GM12878 (cell line): Measurements from ENCODE around the gene NET1. TPM values are rescaled to one million over a fixed set of nuclear protein-coding genes. Genes with fewer than 3 reads are reported as not detected.

Experiments used
- ATAC-seq: fragments of 200-7000 bp; cut with Tn5 transposase; 3 replicates; pipeline ENCODE4 v1.9.1; 2020; ENCODE audit warnings: mild to moderate bottlenecking, moderate library complexity
- BruUV-seq: library from RNA; stranded (reverse); fragments of 400-500 nt; replicated peaks from 2 replicates; lab custom pipeline; 2021; lab: Mats Ljungman, UMichigan
- CTCF ChIA-PET: fragments of 300-600 bp; sonication (Branson Sonifier 250); formaldehyde crosslinking; extraction: SDS; loops from one replicate; lab custom pipeline; 2021; ENCODE audit warnings: inconsistent platforms; lab: Yijun Ruan, JAX
- POLR2A ChIA-PET: fragments of 350-600 bp; formaldehyde crosslinking; extraction: SDS; loops from one replicate; lab custom pipeline; 2021; ENCODE audit warnings: inconsistent platforms; lab: Charles Lee
- RAD21 ChIA-PET: fragments of 300-600 bp; sonication (Branson Sonifier 250); formaldehyde crosslinking; loops from one replicate; lab custom pipeline; 2023; ENCODE audit warnings: antibody characterized with exemption; ENCODE audit not compliant: unreplicated experiment; lab: Charles Lee
- SMC1A ChIA-PET: fragments of 300-600 bp; sonication (Branson Sonifier 250); formaldehyde crosslinking; loops from one replicate; lab custom pipeline; 2023; ENCODE audit not compliant: unreplicated experiment, uncharacterized antibody; lab: Charles Lee
- DNase-seq: peaks from one replicate; pipeline ENCODE4 v3.0.0-alpha.2; 2011; ENCODE audit warnings: low read depth, low spot score
- FAIRE-seq: peaks from 3 replicates; lab custom pipeline; 2011; peaks lifted over from hg19 to GRCh38; lab: Jason Lieb, UNC
- H2AFZ ChIP-seq: 2 replicates; pipeline ENCODE4 v1.6.0; 2011; ENCODE audit warnings: low read depth, low read length, control low read depth; ENCODE audit not compliant: control insufficient read depth
- H3K27ac ChIP-seq: 2 replicates; pipeline ENCODE4 v1.5.1; 2011; ENCODE audit warnings: control low read depth; ENCODE audit not compliant: control insufficient read depth, insufficient read depth
- H3K27me3 ChIP-seq, 2 experiments: replicated peaks in 1 of 2; 2 replicates each; pipeline versions ENCODE4 v1.6.0 to v1.6.1; 2011; ENCODE audit warnings: low read length in 1 of 2; ENCODE audit not compliant: control insufficient read depth in 2 of 2, insufficient read depth in 2 of 2
- H3K36me3 ChIP-seq, 2 experiments: 2 replicates each; pipeline ENCODE4 v1.5.1; 2011; ENCODE audit warnings: low read length in 1 of 2; ENCODE audit not compliant: control insufficient read depth in 2 of 2, insufficient read depth in 2 of 2
- H3K4me1 ChIP-seq: 2 replicates; pipeline ENCODE4 v1.6.1; 2011; ENCODE audit warnings: mild to moderate bottlenecking, low read length, moderate library complexity, mixed read lengths; ENCODE audit not compliant: control insufficient read depth, insufficient read depth
- H3K4me2 ChIP-seq: 2 replicates; pipeline ENCODE4 v1.6.0; 2011; ENCODE audit warnings: control low read depth; ENCODE audit not compliant: control insufficient read depth, insufficient read depth
- H3K4me3 ChIP-seq: fragments of 200-600 bp; sonication (generic); 2 replicates; pipeline ENCODE4 v1.5.1; 2016
- H3K79me2 ChIP-seq: 2 replicates; pipeline ENCODE4 v1.6.0; 2011; ENCODE audit warnings: low read length; ENCODE audit not compliant: control insufficient read depth, insufficient read depth
- H3K9ac ChIP-seq: 2 replicates; pipeline ENCODE4 v1.8.0; 2011; ENCODE audit warnings: low read length, control low read depth, mixed read lengths; ENCODE audit not compliant: control insufficient read depth, insufficient read depth
- H3K9me3 ChIP-seq: replicated peaks from 3 replicates; pipeline ENCODE4 v1.5.1; 2011; ENCODE audit warnings: mild to moderate bottlenecking, low read length; ENCODE audit not compliant: control insufficient read depth, insufficient read depth
- H4K20me1 ChIP-seq: 2 replicates; pipeline ENCODE4 v1.6.0; 2011; ENCODE audit not compliant: control insufficient read depth, insufficient read depth
- EED ChIP-seq: sonication (generic); IDR thresholded peaks from 2 replicates; pipeline ENCODE4 v1.6.1; 2016; ENCODE audit warnings: antibody characterized with exemption, low read depth
- GATAD2B ChIP-seq: fragments of 450-650 bp; conservative IDR thresholded peaks from 2 replicates; pipeline ENCODE4 v1.6.1; 2017; ENCODE audit warnings: low read depth, mild to moderate bottlenecking, moderate library complexity
- HDAC2 ChIP-seq: fragments of 200-600 bp; sonication (generic); IDR thresholded peaks from 2 replicates; pipeline ENCODE4 v1.6.1; 2017
- HDAC6 ChIP-seq: fragments of 200-600 bp; sonication (generic); IDR thresholded peaks from one replicate; pipeline ENCODE4 v1.8.0; 2017; ENCODE audit warnings: antibody characterized with exemption; ENCODE audit not compliant: unreplicated experiment
- KDM1A ChIP-seq: fragments of 200-600 bp; sonication (generic); IDR thresholded peaks from 2 replicates; pipeline ENCODE4 v1.6.1; 2016; ENCODE audit warnings: borderline replicate concordance
- MTA3 ChIP-seq: IDR thresholded peaks from 2 replicates; pipeline ENCODE4 v1.6.1; 2012; ENCODE audit warnings: low read length, inconsistent platforms, borderline replicate concordance
- NR2F1 ChIP-seq: fragments of 450-650 bp; conservative IDR thresholded peaks from 2 replicates; pipeline ENCODE4 v1.6.1; 2017; ENCODE audit warnings: mild to moderate bottlenecking
- PAX5 ChIP-seq: IDR thresholded peaks from 2 replicates; pipeline ENCODE4 v1.6.1; 2011; ENCODE audit warnings: low read depth, low read length, borderline replicate concordance
- POLR2AphosphoS5 ChIP-seq: IDR thresholded peaks from 2 replicates; pipeline ENCODE4 v1.6.1; 2011; ENCODE audit warnings: mild to moderate bottlenecking, low read length, inconsistent platforms
- SMAD1 ChIP-seq: fragments of 450-650 bp; IDR thresholded peaks from 2 replicates; pipeline ENCODE4 v1.6.1; 2018; ENCODE audit warnings: mild to moderate bottlenecking, low read depth; ENCODE audit not compliant: partially characterized antibody
- SP1 ChIP-seq: IDR thresholded peaks from one replicate; pipeline ENCODE4 v1.6.1; 2011; ENCODE audit warnings: low read depth, low read length
- TBL1XR1 ChIP-seq: IDR thresholded peaks from 2 replicates; pipeline ENCODE4 v1.6.1; 2012; ENCODE audit warnings: low read depth, low read length, improper control_type of control experiment
- USF2 ChIP-seq: IDR thresholded peaks from 2 replicates; pipeline ENCODE4 v1.6.1; 2011; ENCODE audit warnings: low read depth, low read length, improper control_type of control experiment, borderline replicate concordance
- ZZZ3 ChIP-seq: IDR thresholded peaks from 2 replicates; pipeline ENCODE4 v1.6.1; 2011; ENCODE audit warnings: low read depth; ENCODE audit not compliant: control insufficient read depth, insufficient read length
- WGBS: methylation state at CpG from one replicate; pipeline ENCODE4 v1.1.6; 2016; ENCODE audit warnings: low lambda C conversion rate; ENCODE audit not compliant: insufficient replicate concordance, insufficient coverage; ENCODE audit errors: missing lambda C conversion rate; 5-methylcytosine and 5-hydroxymethylcytosine counted together
- in situ Hi-C: fragments of 300-500 bp; cut with MboI; formaldehyde crosslinking; loops from 9 replicates; pipeline ENCODE4 v1.14.3; 2018; ENCODE audit warnings: mixed read lengths
- intact Hi-C: fragments of 100-400 bp; cut with micrococcal nuclease; formaldehyde crosslinking; loops from one replicate; pipeline ENCODE4 v1.14.2; 2022; ENCODE audit not compliant: unreplicated experiment
- polyA plus RNA-seq, 11 experiments: library from polyadenylated mRNA; depleted of rRNA in 4 of 11; unstranded in 6 of 11; stranded (reverse) in 5 of 11; fragments of >200 nt; fragmentation: Nextera tagmentation in 4 of 11; fragmentation: Illumina TruSeq in 1 of 11; extraction: Ambion mirVana in 4 of 11; extraction: Trizol in 1 of 11; gene quantifications; 1 replicate in 1 of 11; 2 replicates in 10 of 11; pipeline versions ENCODE4 v1.2.1 to v1.2.3, GENCODE V29; 2011 to 2016; ENCODE audit warnings: inconsistent platforms in 2 of 11, missing spikeins in 2 of 11, low read depth in 1 of 11
- total RNA-seq, 4 experiments: library from RNA; depleted of rRNA in 3 of 4; stranded (reverse); fragments of >200 nt in 3 of 4; fragmentation: Illumina TruSeq in 1 of 4; extraction: Trizol in 1 of 4; gene quantifications; 2 replicates each; pipeline versions ENCODE4 v1.2.1 to v1.2.3, GENCODE V29; 2013 to 2021

The NET1 gene
- total and polyA plus RNA-seq, 10 of the 15 experiments (the other 5 are each of a cell fraction or from before 2014, with no cell fraction given) = 6.5 to 22.7 (median 18.4) TPM

DNA sequence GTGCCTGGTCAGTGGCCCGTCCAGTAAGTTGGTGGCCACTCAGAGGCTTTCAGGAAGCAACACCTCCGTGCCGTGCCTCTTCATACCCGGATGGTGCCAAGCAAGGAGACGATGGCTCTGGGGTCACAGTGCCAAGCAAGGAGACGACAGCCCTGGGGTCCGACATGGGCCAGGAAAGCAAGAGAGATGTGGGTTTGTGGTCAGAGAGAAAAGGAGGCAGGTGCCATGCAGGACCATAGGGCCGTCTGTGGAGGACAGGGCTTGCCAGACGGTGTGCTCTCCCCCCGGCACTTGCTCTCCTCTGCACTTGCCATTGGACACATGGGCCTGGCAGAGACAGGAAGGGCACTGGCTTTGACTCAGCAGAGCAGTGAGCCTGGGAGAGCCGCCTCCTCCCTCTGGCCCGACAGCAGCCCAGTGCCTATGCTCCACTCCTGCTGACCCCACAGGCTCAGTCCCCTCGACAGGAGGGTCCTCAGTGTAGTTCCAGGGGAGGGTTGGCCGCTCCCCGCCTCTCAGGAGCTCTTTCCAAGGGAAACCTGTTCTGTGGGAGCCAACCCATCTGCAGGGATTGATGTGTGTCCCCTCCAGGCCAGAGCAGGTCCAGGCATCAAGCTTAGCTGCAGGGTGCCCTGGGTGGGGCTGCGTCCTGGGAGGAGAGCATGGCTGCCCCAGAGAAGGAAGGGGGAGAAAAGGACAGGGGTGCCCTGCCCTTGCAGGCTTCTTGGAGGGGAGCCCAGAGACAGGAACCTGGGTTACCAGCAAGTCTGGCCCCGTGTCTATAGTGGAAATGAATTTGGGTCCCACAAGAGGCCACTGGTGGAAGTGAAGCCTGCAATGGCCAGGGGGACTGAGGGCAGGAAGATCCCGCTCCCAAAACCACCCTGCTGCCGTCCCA, 94.6 kb downstream of the NET1 start:
- in situ Hi-C loops = no loop called here

GRCh38 chr10:5507649-5508131, 95.3 kb downstream of the NET1 start:
- intact Hi-C loops = no loop called here
- Histone ChIP-seq H3K4me1 (no peaks in the 10 kb centered on the region), H3K4me3 (no peak overlapping the region), H3K9me3 (no peaks in the 10 kb centered on the region), H3K79me2 (no peaks in the 10 kb centered on the region), H3K4me2 (no peak overlapping the region), H3K9ac (no peak overlapping the region), H3K36me3 (no peaks in the 10 kb centered on the region), H4K20me1 (no peaks in the 10 kb centered on the region), H3K27ac (no peak overlapping the region), H2AFZ (no peak overlapping the region), H3K27me3 (peaks cover 0 to 7% of the 10 kb centered on the region in 2 experiments; a peak in 3 of 4 replicates)
- SMC1A ChIA-PET = no interaction called here
- TF ChIP-seq SP1 (no peak), POLR2AphosphoS5 (no peak), NR2F1 (no peak), USF2 (no peak), TBL1XR1 (no peak), SMAD1 (no peak), EED (no peak), PAX5 (no peak), MTA3 (no peak), HDAC6 (no peak), KDM1A (no peak), HDAC2 (no peak), ZZZ3 (no peak)
- no peak for DNase-seq
- WGBS = 56% methylated on average over 14 of the region's 14 CpGs
- CTCF ChIA-PET = interaction anchor here (0.6 kb wide), 1 partner anchor 161 kb away, joined by 3 read pairs; no protein-coding TSS in a partner anchor
- FAIRE-seq = no peak
- no peak for ATAC-seq
- POLR2A ChIA-PET = no interaction called here
- RAD21 ChIA-PET = no interaction called here
- in situ Hi-C loops = no loop called here
- no TSS peak for BruUV-seq

More for the DNA sequence above, 94.6 kb downstream of the NET1 start:
- Histone ChIP-seq H3K9me3 (no peaks in the 10 kb centered on the region), H2AFZ (no peak overlapping the region), H3K27me3 (peaks cover 0 to 7% of the 10 kb centered on the region in 2 experiments; a peak in 3 of 4 replicates), H4K20me1 (no peaks in the 10 kb centered on the region), H3K9ac (no peak overlapping the region), H3K79me2 (no peaks in the 10 kb centered on the region), H3K4me1 (no peaks in the 10 kb centered on the region), H3K27ac (no peak overlapping the region), H3K36me3 (no peaks in the 10 kb centered on the region), H3K4me2 (no peak overlapping the region), H3K4me3 (no peak overlapping the region)
- RAD21 ChIA-PET = no interaction called here
- no peak for TF ChIP-seq GATAD2B
- ATAC-seq = no peak
- POLR2A ChIA-PET = no interaction called here
- FAIRE-seq = no peak
- intact Hi-C loops = no loop called here
- no TSS peak for BruUV-seq
- SMC1A ChIA-PET = interaction anchor here (1.3 kb wide), 1 partner anchor 116 kb away, joined by 3 read pairs; no protein-coding TSS in a partner anchor
- 32% methylated on average over 19 of the region's 19 CpGs for WGBS
- no peak for DNase-seq
- CTCF ChIA-PET = no interaction called here
